IPS-15b (cell line): ENCODE data around the gene ELFN1.
A peak's percentile ranks its signal among the peaks of the same experiment; 100 is the strongest.

Experiments
- H3K27me3 ChIP-seq: one replicate; pipeline ENCODE4 v1.6.1; 2013; ENCODE audit warnings: low read length; ENCODE audit not compliant: control insufficient read depth, insufficient read depth
- H3K36me3 ChIP-seq: one replicate; pipeline ENCODE4 v1.6.1; 2013; ENCODE audit warnings: low read length; ENCODE audit not compliant: control insufficient read depth, insufficient read depth
- H3K4me1 ChIP-seq: one replicate; pipeline ENCODE4 v1.6.1; 2013; ENCODE audit warnings: mild to moderate bottlenecking, low read length; ENCODE audit not compliant: control insufficient read depth, insufficient read depth
- H3K4me3 ChIP-seq: one replicate; pipeline ENCODE4 v1.5.1; 2013; ENCODE audit warnings: low read depth, low read length
- H3K9ac ChIP-seq: one replicate; pipeline ENCODE4 v1.6.1; 2013; ENCODE audit warnings: low read depth, mild to moderate bottlenecking, low read length
- H3K9me3 ChIP-seq: one replicate; pipeline ENCODE4 v1.6.1; 2013; ENCODE audit warnings: mild to moderate bottlenecking, low read length; ENCODE audit not compliant: control insufficient read depth, insufficient read depth

The ELFN1 gene

GRCh38 chr7:1654738-1655475 is 15.2 kb upstream of the ELFN1 start:
- H3K36me3 ChIP-seq, result no peaks in the 10 kb centered on the region
- no peak overlapping the region for H3K9ac ChIP-seq
- no peaks in the 10 kb centered on the region for H3K4me1 ChIP-seq
- H3K4me3 ChIP-seq, result no peak overlapping the region
- H3K9me3 ChIP-seq, result no peaks in the 10 kb centered on the region
- no peaks in the 10 kb centered on the region for H3K27me3 ChIP-seq

- H3K4me1 ChIP-seq, result no peaks in the 10 kb centered on the region
- H3K9me3 ChIP-seq, result no peaks in the 10 kb centered on the region
- no peaks in the 10 kb centered on the region for H3K36me3 ChIP-seq
- no peak overlapping the region for H3K4me3 ChIP-seq
- H3K9ac ChIP-seq, result no peak overlapping the region
- peaks cover 24% of the 10 kb centered on the region for H3K27me3 ChIP-seq
Measured at GRCh38 chr7:1659696-1660095, 10.4 kb upstream of the ELFN1 start.

- Histone ChIP-seq H3K9me3 (no peaks in the 10 kb centered on the region), H3K4me3 (no peak overlapping the region), H3K36me3 (no peaks in the 10 kb centered on the region), H3K27me3 (peaks cover 25% of the 10 kb centered on the region), H3K9ac (no peak overlapping the region), H3K4me1 (no peaks in the 10 kb centered on the region)
Measured at GRCh38 chr7:1661461-1661860, 8.6 kb upstream of the ELFN1 start.

GRCh38 chr7:1662101-1662500 is 8.0 kb upstream of the ELFN1 start:
- Histone ChIP-seq H3K27me3 (peaks cover 31% of the 10 kb centered on the region), H3K36me3 (no peaks in the 10 kb centered on the region), H3K9ac (no peak overlapping the region), H3K9me3 (no peaks in the 10 kb centered on the region), H3K4me1 (no peaks in the 10 kb centered on the region), H3K4me3 (no peak overlapping the region)

- Histone ChIP-seq H3K4me3 (no peak overlapping the region), H3K27me3 (peaks cover 34% of the 10 kb centered on the region), H3K4me1 (no peaks in the 10 kb centered on the region), H3K9ac (no peak overlapping the region), H3K9me3 (no peaks in the 10 kb centered on the region), H3K36me3 (no peaks in the 10 kb centered on the region)
Measured at GRCh38 chr7:1662767-1663166, 7.3 kb upstream of the ELFN1 start.

- Histone ChIP-seq H3K9me3 (no peaks in the 10 kb centered on the region), H3K4me3 (peak overlapping the region; percentile 61), H3K4me1 (peaks cover under 1% of the 10 kb centered on the region), H3K36me3 (no peaks in the 10 kb centered on the region), H3K9ac (no peak overlapping the region), H3K27me3 (peaks cover 38% of the 10 kb centered on the region)
Measured at GRCh38 chr7:1663223-1663622, 6.9 kb upstream of the ELFN1 start.

- Histone ChIP-seq H3K4me1 (peaks cover 2% of the 10 kb centered on the region), H3K36me3 (no peaks in the 10 kb centered on the region), H3K9me3 (no peaks in the 10 kb centered on the region), H3K9ac (no peak overlapping the region), H3K27me3 (peaks cover 46% of the 10 kb centered on the region), H3K4me3 (peak overlapping the region; percentile 61)
Measured at GRCh38 chr7:1663857-1664651, 6.0 kb upstream of the ELFN1 start.

- Histone ChIP-seq H3K9me3 (no peaks in the 10 kb centered on the region), H3K4me1 (peaks cover 2% of the 10 kb centered on the region), H3K27me3 (peaks cover 50% of the 10 kb centered on the region), H3K9ac (no peak overlapping the region), H3K4me3 (peak overlapping the region; percentile 61), H3K36me3 (no peaks in the 10 kb centered on the region)
Measured at GRCh38 chr7:1664711-1665548, 5.1 kb upstream of the ELFN1 start.

- H3K4me1 ChIP-seq, result peaks cover 2% of the 10 kb centered on the region
- H3K4me3 ChIP-seq, result no peak overlapping the region
- H3K27me3 ChIP-seq, result peaks cover 50% of the 10 kb centered on the region
Measured at GRCh38 chr7:1665549-1666316, 4.3 kb upstream of the ELFN1 start.

GRCh38 chr7:1666317-1666822 is 3.7 kb upstream of the ELFN1 start:
- H3K27me3 ChIP-seq, result peaks cover 51% of the 10 kb centered on the region
- H3K4me3 ChIP-seq, result peak overlapping the region; percentile 56
- no peak overlapping the region for H3K9ac ChIP-seq
- no peaks in the 10 kb centered on the region for H3K36me3 ChIP-seq
- peaks cover 2% of the 10 kb centered on the region for H3K4me1 ChIP-seq
- no peaks in the 10 kb centered on the region for H3K9me3 ChIP-seq

More at GRCh38 chr7:1665549-1666316, 4.3 kb upstream of the ELFN1 start:
- no peak overlapping the region for H3K9ac ChIP-seq
- no peaks in the 10 kb centered on the region for H3K9me3 ChIP-seq
- H3K36me3 ChIP-seq, result no peaks in the 10 kb centered on the region
